ENCODE measurements around the gene ATF2. TPM values are rescaled to one million over a fixed set of nuclear protein-coding genes. Genes with fewer than 3 reads are reported as not detected.

The ATF2 gene
- total and polyA plus RNA-seq, 2 donors (not counting 1 experiment from before 2014, with no cell fraction given) = 23.6 to 66.8 TPM

DNA sequence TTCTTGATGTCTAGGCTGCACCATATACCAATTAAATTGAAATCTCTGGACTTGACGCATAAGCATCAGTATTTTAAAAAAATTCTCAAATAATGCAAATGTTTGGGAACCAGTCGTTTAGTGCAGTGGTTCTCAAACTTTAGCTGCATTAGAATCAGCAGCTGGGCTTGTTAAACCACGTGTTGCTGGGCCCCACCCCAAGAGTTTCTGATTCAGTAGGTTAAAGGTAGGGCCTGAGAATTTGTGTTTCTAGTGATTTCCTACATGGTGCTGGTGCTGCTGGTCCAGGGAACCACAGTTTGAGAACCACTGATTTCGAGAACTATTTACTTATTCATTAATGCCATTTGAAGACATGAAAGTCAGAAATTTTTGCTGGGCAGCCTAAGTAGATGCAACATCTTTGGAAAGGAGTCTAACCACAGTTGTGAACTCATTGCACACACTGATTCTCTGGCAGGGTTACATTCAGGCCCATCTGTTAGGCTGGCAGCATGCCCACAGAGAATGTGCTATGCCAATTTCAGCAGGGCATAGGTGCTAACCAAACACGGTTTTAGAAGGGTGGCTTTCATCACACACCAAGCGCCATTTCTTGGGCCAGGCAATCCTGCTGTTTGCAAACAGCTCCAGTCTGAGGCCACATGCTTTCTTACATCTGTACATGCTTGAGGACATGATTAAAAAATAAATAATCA, 39.9 kb upstream of the ATF2 start:
- Mint-ChIP-seq H3K4me1 (peaks cover 4% of the 10 kb centered on the region), H3K9me3 (ENCODE audit: insufficient read depth) (no peaks in the 10 kb centered on the region), H3K27me3 (peaks cover 25% of the 10 kb centered on the region), H3K4me3 (no peak overlapping the region), H3K27ac (no peak overlapping the region)
- 88% methylated on average over 5 of the region's 6 CpGs for WGBS (ENCODE audit: insufficient coverage)
- Histone ChIP-seq H3K27me3 (replicated peaks in 1 of 4; ENCODE audit: control extremely low read depth in 1 of 4, control insufficient read depth in 3 of 4, insufficient read depth in 4 of 4, low read length in 3 of 4) (peaks cover 0 to 10% (median 3%) of the 10 kb centered on the region in 4 experiments), H3K27ac (ENCODE audit: low read length in 2 of 2) (no peak overlapping the region), H3K4me2 (replicated peaks; ENCODE audit: low read depth, low read length, poor library complexity, severe bottlenecking) (no peak overlapping the region), H3K9ac (ENCODE audit: low read length) (no peak overlapping the region), H3K4me1 (ENCODE audit: control insufficient read depth in 2 of 2, insufficient read depth in 2 of 2, low read length in 2 of 2) (no peaks in the 10 kb centered on the region), H3K9me3 (ENCODE audit: control extremely low read depth in 1 of 3, control insufficient read depth in 2 of 3, insufficient read depth in 1 of 3, low read length in 2 of 3) (no peaks in the 10 kb centered on the region), H3K79me2 (ENCODE audit: control insufficient read depth, insufficient read depth, low read length) (no peaks in the 10 kb centered on the region), H2AFZ (ENCODE audit: insufficient read depth, low read depth, low read length, poor library complexity, severe bottlenecking) (no peak overlapping the region), H4K20me1 (ENCODE audit: control insufficient read depth, insufficient read depth, low read length, poor library complexity, severe bottlenecking) (no peaks in the 10 kb centered on the region), H3K36me3 (replicated peaks in 1 of 2; ENCODE audit: control extremely low read depth in 1 of 2, control insufficient read depth in 1 of 2, extremely low read depth in 1 of 2, insufficient read depth in 2 of 2, low read length in 1 of 2) (no peaks in the 10 kb centered on the region), H3K4me3 (ENCODE audit: control extremely low read depth in 1 of 5, extremely low read depth in 1 of 5, insufficient read depth in 1 of 5, low read depth in 2 of 5, low read length in 4 of 5) (no peak overlapping the region)
- CTCF ChIA-PET = interaction anchor here (1.3 kb wide), 1 partner anchor 71 kb away, joined by 3 read pairs; no protein-coding TSS in a partner anchor
- POLR2A ChIA-PET = no interaction called here
- intact Hi-C loops (cut with micrococcal nuclease) = no loop called here
- DNase-seq (no peak), ATAC-seq (ENCODE audit: low read depth) (no peak)
- TF ChIP-seq, protein P1, sequence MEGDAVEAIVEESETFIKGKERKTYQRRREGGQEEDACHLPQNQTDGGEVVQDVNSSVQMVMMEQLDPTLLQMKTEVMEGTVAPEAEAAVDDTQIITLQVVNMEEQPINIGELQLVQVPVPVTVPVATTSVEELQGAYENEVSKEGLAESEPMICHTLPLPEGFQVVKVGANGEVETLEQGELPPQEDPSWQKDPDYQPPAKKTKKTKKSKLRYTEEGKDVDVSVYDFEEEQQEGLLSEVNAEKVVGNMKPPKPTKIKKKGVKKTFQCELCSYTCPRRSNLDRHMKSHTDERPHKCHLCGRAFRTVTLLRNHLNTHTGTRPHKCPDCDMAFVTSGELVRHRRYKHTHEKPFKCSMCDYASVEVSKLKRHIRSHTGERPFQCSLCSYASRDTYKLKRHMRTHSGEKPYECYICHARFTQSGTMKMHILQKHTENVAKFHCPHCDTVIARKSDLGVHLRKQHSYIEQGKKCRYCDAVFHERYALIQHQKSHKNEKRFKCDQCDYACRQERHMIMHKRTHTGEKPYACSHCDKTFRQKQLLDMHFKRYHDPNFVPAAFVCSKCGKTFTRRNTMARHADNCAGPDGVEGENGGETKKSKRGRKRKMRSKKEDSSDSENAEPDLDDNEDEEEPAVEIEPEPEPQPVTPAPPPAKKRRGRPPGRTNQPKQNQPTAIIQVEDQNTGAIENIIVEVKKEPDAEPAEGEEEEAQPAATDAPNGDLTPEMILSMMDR (IDR thresholded peaks at IDR 0.05) = no peak
- TF ChIP-seq EZH2 (IDR thresholded peaks at IDR 0.05; ENCODE audit: borderline replicate concordance, insufficient read depth, low read depth, low read length, poor library complexity, severe bottlenecking) = no peak

GRCh38 chr2:175206866-175207265, 38.9 kb upstream of the ATF2 start:
- Histone ChIP-seq H3K36me3 (replicated peaks in 1 of 2; ENCODE audit: control extremely low read depth in 1 of 2, control insufficient read depth in 1 of 2, extremely low read depth in 1 of 2, insufficient read depth in 2 of 2, low read length in 1 of 2) (no peaks in the 10 kb centered on the region), H3K9ac (ENCODE audit: low read length) (no peak overlapping the region), H3K4me3 (ENCODE audit: control extremely low read depth in 1 of 5, extremely low read depth in 1 of 5, insufficient read depth in 1 of 5, low read depth in 2 of 5, low read length in 4 of 5) (no peak overlapping the region), H3K27ac (ENCODE audit: low read length in 2 of 2) (no peak overlapping the region), H2AFZ (ENCODE audit: insufficient read depth, low read depth, low read length, poor library complexity, severe bottlenecking) (no peak overlapping the region), H3K9me3 (ENCODE audit: control extremely low read depth in 1 of 3, control insufficient read depth in 2 of 3, insufficient read depth in 1 of 3, low read length in 2 of 3) (no peaks in the 10 kb centered on the region), H3K4me1 (ENCODE audit: control insufficient read depth in 2 of 2, insufficient read depth in 2 of 2, low read length in 2 of 2) (no peaks in the 10 kb centered on the region), H4K20me1 (ENCODE audit: control insufficient read depth, insufficient read depth, low read length, poor library complexity, severe bottlenecking) (no peaks in the 10 kb centered on the region), H3K4me2 (replicated peaks; ENCODE audit: low read depth, low read length, poor library complexity, severe bottlenecking) (no peak overlapping the region), H3K27me3 (replicated peaks in 1 of 4; ENCODE audit: control extremely low read depth in 1 of 4, control insufficient read depth in 3 of 4, insufficient read depth in 4 of 4, low read length in 3 of 4) (peaks cover 0 to 9% (median 2%) of the 10 kb centered on the region in 4 experiments), H3K79me2 (ENCODE audit: control insufficient read depth, insufficient read depth, low read length) (no peaks in the 10 kb centered on the region)
- H3K4me3 Mint-ChIP-seq = no peak overlapping the region
- ChIA-PET CTCF (interaction anchor here (1.3 kb wide), 1 partner anchor 72 kb away, joined by 3 read pairs; no protein-coding TSS in a partner anchor), POLR2A (no interaction called here)
- no CpG with 5 or more reads among the region's 3 CpGs for WGBS (ENCODE audit: insufficient coverage)
- H3K9me3 Mint-ChIP-seq (ENCODE audit: insufficient read depth) = no peaks in the 10 kb centered on the region
- H3K27me3 Mint-ChIP-seq = peaks cover 18% of the 10 kb centered on the region
- intact Hi-C loops (cut with micrococcal nuclease) = no loop called here
- DNase-seq (no peak), ATAC-seq (ENCODE audit: low read depth) (no peak)
- TF ChIP-seq, protein P1 (IDR thresholded peaks at IDR 0.05) = no peak
- no peak for TF ChIP-seq EZH2 (IDR thresholded peaks at IDR 0.05; ENCODE audit: borderline replicate concordance, insufficient read depth, low read depth, low read length, poor library complexity, severe bottlenecking)
- H3K27ac Mint-ChIP-seq = no peak overlapping the region
- peaks cover 4% of the 10 kb centered on the region for H3K4me1 Mint-ChIP-seq
